Esophagus squamous epithelium (tissue), 5 donors: ENCODE data around the gene CTBP1. TPM values are rescaled to one million over a fixed set of nuclear protein-coding genes. Genes with fewer than 3 reads are reported as not detected.

Experiments used
- DNase-seq: peaks from one replicate; lab custom pipeline; 2025; lab: John Stamatoyannopoulos, UW
- H3K27ac ChIP-seq, 4 donors: fragments of 200-600 bp; sonication (generic); one replicate each; pipeline ENCODE4 v1.5.1; 2016 to 2019; ENCODE audit warnings: mild to moderate bottlenecking in 1 of 4
- H3K27me3 ChIP-seq, 4 donors: fragments of 200-600 bp; sonication (generic); 1 replicate in 3 of 4; 2 replicates in 1 of 4; pipeline versions ENCODE4 v1.5.1 to v1.6.0; 2017 to 2021; ENCODE audit warnings: antibody characterized with exemption in 1 of 4
- H3K36me3 ChIP-seq, 3 donors: fragments of 200-600 bp; sonication (generic); one replicate each; pipeline ENCODE4 v1.5.1; 2016 to 2019
- H3K4me1 ChIP-seq, 3 donors: fragments of 200-600 bp; sonication (generic); one replicate each; pipeline ENCODE4 v1.5.1; 2017 to 2019
- H3K4me3 ChIP-seq, 4 donors: fragments of 200-600 bp; sonication (generic); 1 replicate in 3 of 4; 2 replicates in 1 of 4; pipeline ENCODE4 v1.5.1; 2016 to 2019; ENCODE audit warnings: mild to moderate bottlenecking in 2 of 4, moderate library complexity in 1 of 4
- H3K9me3 ChIP-seq, 3 donors: fragments of 200-600 bp; sonication (generic); one replicate each; pipeline ENCODE4 v1.5.1; 2016 to 2019
- POLR2A ChIP-seq, 4 donors: fragments of 450-650 bp; IDR thresholded peaks; one replicate each; pipeline ENCODE4 v1.6.1; 2017; ENCODE audit warnings: antibody characterized with exemption in 4 of 4, mild to moderate bottlenecking in 4 of 4, moderate library complexity in 3 of 4
- WGBS, 2 donors: methylation state at CpG; one replicate each; pipeline ENCODE4 v1.1.5; 2018; 5-methylcytosine and 5-hydroxymethylcytosine counted together
- intact Hi-C: fragments of 100-400 bp; cut with DNase I; formaldehyde crosslinking; loops from one replicate; pipeline ENCODE4 v1.15.0; 2022
- total RNA-seq, 4 donors: library from RNA; depleted of rRNA; stranded (reverse); fragments of >200 nt; gene quantifications; one replicate each; pipeline ENCODE4 v1.1.0, GENCODE V29; 2016
- TF ChIP-seq, protein P1 (sequence below), 6 experiments: fragments of 450-650 bp in 4 of 6; fragments of 200-600 bp in 2 of 6; sonication (generic) in 2 of 6; IDR thresholded peaks; one replicate each; pipeline ENCODE4 v1.5.1; 2016 to 2019; ENCODE audit warnings: antibody characterized with exemption in 6 of 6, mild to moderate bottlenecking in 4 of 6, moderate library complexity in 4 of 6
- donor health status: DM: yes; HTN: yes; CAD: no.

Gene CTBP1
- total RNA-seq, 4 donors from 2014 or later, result 72.2 to 121 (median 113) TPM

- intact Hi-C loops, result no loop called here
- Histone ChIP-seq H3K27me3 (no peaks in the 10 kb centered on the region), H3K27ac (no peak overlapping the region), H3K36me3 (peaks cover 29 to 100% (median 30%) of the 10 kb centered on the region in 3 donors), H3K4me1 (peaks cover 6 to 56% (median 20%) of the 10 kb centered on the region in 3 donors), H3K9me3 (no peaks in the 10 kb centered on the region), H3K4me3 (no peak overlapping the region)
- no peak for TF ChIP-seq POLR2A (IDR thresholded peaks at IDR 0.05)
- TF ChIP-seq, protein P1, sequence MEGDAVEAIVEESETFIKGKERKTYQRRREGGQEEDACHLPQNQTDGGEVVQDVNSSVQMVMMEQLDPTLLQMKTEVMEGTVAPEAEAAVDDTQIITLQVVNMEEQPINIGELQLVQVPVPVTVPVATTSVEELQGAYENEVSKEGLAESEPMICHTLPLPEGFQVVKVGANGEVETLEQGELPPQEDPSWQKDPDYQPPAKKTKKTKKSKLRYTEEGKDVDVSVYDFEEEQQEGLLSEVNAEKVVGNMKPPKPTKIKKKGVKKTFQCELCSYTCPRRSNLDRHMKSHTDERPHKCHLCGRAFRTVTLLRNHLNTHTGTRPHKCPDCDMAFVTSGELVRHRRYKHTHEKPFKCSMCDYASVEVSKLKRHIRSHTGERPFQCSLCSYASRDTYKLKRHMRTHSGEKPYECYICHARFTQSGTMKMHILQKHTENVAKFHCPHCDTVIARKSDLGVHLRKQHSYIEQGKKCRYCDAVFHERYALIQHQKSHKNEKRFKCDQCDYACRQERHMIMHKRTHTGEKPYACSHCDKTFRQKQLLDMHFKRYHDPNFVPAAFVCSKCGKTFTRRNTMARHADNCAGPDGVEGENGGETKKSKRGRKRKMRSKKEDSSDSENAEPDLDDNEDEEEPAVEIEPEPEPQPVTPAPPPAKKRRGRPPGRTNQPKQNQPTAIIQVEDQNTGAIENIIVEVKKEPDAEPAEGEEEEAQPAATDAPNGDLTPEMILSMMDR (IDR thresholded peaks at IDR 0.05), result no peak
- 76 to 100% methylated on average over 3 to 13 of the region's 27 CpGs for WGBS, 2 donors
- no peak for DNase-seq
Observed at GRCh38 chr4:1229117-1229849, 19.6 kb downstream of the CTBP1 start.

- Histone ChIP-seq H3K27me3 (no peaks in the 10 kb centered on the region), H3K9me3 (no peaks in the 10 kb centered on the region), H3K27ac (no peak overlapping the region), H3K36me3 (peaks cover 31 to 100% (median 36%) of the 10 kb centered on the region in 3 donors), H3K4me3 (no peak overlapping the region), H3K4me1 (peaks cover 2 to 56% (median 23%) of the 10 kb centered on the region in 3 donors)
- TF ChIP-seq, protein P1 (IDR thresholded peaks at IDR 0.05), result no peak
- no peak for TF ChIP-seq POLR2A (IDR thresholded peaks at IDR 0.05)
- intact Hi-C loops, result no loop called here
- DNase-seq, result no peak
- WGBS, 2 donors, result 83% methylated on average over 7 to 15 of the region's 16 CpGs
Observed at GRCh38 chr4:1227816-1228215, 21.1 kb downstream of the CTBP1 start.

GRCh38 chr4:1226598-1226997, 22.3 kb downstream of the CTBP1 start:
- peaks cover 31 to 100% (median 36%) of the 10 kb centered on the region in 3 donors for H3K36me3 ChIP-seq
- no peak for DNase-seq
- 81 to 83% methylated on average over 2 to 15 of the region's 16 CpGs for WGBS, 2 donors

GRCh38 chr4:1226144-1226481, 22.8 kb downstream of the CTBP1 start:
- H3K27ac ChIP-seq, result peak overlapping the region in 1 of 4 donors; percentile 21
- H3K36me3 ChIP-seq, result peaks cover 31 to 100% (median 36%) of the 10 kb centered on the region in 3 donors
- no peak for TF ChIP-seq POLR2A (IDR thresholded peaks at IDR 0.05)
- TF ChIP-seq, protein P1 (IDR thresholded peaks at IDR 0.05), result no peak

More at GRCh38 chr4:1226598-1226997, 22.3 kb downstream of the CTBP1 start:
- peaks cover 14 to 56% (median 28%) of the 10 kb centered on the region in 3 donors for H3K4me1 ChIP-seq
- TF ChIP-seq, protein P1 (IDR thresholded peaks at IDR 0.05), result no peak
- TF ChIP-seq POLR2A (IDR thresholded peaks at IDR 0.05), result no peak
- no peak overlapping the region for H3K27ac ChIP-seq
- H3K27me3 ChIP-seq, result no peaks in the 10 kb centered on the region
- intact Hi-C loops, result no loop called here
- no peaks in the 10 kb centered on the region for H3K9me3 ChIP-seq
- no peak overlapping the region for H3K4me3 ChIP-seq

More at GRCh38 chr4:1226144-1226481, 22.8 kb downstream of the CTBP1 start:
- Histone ChIP-seq H3K27me3 (no peaks in the 10 kb centered on the region), H3K4me3 (no peak overlapping the region), H3K4me1 (peaks cover 17 to 56% (median 28%) of the 10 kb centered on the region in 3 donors), H3K9me3 (no peaks in the 10 kb centered on the region)
- 72% methylated on average over 3 of the region's 15 CpGs; no CpG with 5 or more reads in 1 of the 2 donors for WGBS, 2 donors
- no peak for DNase-seq
- intact Hi-C loops, result no loop called here
